HFFc6 (cell line): ENCODE results near the gene RMND1. TPM values are rescaled to one million over a fixed set of nuclear protein-coding genes. Genes with fewer than 3 reads are reported as not detected.

Experiments
- DNase-seq: peaks from one replicate; pipeline ENCODE4 v3.0.0-alpha.2; 2018
- H3K27ac Mint-ChIP-seq: 2 replicates; pipeline ENCODE4 v1.8.0; 2020; ENCODE audit warnings: mild to moderate bottlenecking, mixed read lengths
- H3K27me3 Mint-ChIP-seq: 2 replicates; pipeline ENCODE4 v1.8.0; 2021; ENCODE audit warnings: mild to moderate bottlenecking, moderate library complexity, mixed read lengths; ENCODE audit not compliant: insufficient read depth
- H3K36me3 Mint-ChIP-seq: 2 replicates; pipeline ENCODE4 v1.8.0; 2021; ENCODE audit warnings: low read depth, mixed read lengths
- H3K4me1 Mint-ChIP-seq: 2 replicates; pipeline ENCODE4 v1.8.0; 2020; ENCODE audit warnings: low read depth, mixed read lengths
- H3K4me3 Mint-ChIP-seq: 2 replicates; pipeline ENCODE4 v1.8.0; 2020; ENCODE audit warnings: mild to moderate bottlenecking, moderate library complexity, mixed read lengths
- H3K9me3 Mint-ChIP-seq: 2 replicates; pipeline ENCODE4 v1.8.0; 2020; ENCODE audit warnings: mild to moderate bottlenecking, mixed read lengths
- CTCF ChIP-seq: fragments of 200-600 bp; sonication (generic); IDR thresholded peaks from 2 replicates; pipeline ENCODE4 v1.5.0; 2021; ENCODE audit warnings: antibody characterized with exemption, mild to moderate bottlenecking
- total RNA-seq, 6 experiments: library from RNA; stranded (reverse); fragmentation: NEBNext Ultra II Directional; extraction: Animal tissue kit (Norgen Biotek cat#: 25700); gene quantifications; 2 replicates in 1 of 6; 3 replicates in 5 of 6; pipeline ENCODE4 v1.2.3, GENCODE V29; 2021

The RMND1 gene
- total RNA-seq, 6 experiments from 2014 or later, result 20.6 to 27.5 (median 22.0) TPM

DNA sequence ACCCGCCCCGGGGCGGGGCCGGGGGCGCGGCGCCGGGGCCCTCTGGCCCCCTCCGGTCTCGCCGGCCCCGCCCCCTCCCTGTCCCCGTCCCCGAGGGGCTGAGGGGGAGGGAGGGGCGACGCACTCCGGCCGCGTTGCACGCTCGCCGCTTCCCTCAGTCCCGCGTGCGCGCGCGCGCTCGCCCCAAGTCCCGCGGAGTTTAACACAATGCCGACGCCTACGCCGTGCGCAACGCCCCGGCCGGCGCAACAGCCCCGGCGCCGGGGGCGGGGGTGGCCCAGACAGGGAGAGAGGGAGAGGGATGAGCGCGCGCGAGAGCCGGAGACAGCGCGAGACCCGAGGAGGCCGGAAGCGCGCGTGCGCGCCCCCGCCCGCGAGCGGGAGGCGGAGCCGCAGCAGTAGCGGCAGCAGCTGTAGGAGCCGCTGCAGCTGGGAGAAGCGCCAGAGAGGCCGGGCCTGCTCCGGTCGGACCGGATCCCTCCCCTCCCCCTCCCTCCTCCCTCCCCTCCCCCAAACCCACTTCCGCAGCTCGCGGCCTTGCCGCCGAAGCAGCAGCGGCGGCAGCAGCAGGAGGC is 61.6 kb downstream of the RMND1 start:
- Mint-ChIP-seq H3K27me3 (peaks cover 1% of the 10 kb centered on the region; the same call in 1 of the 2 replicates), H3K9me3 (no peaks in the 10 kb centered on the region), H3K27ac (0 out of 2 replicates have a peak overlapping the region, but pooled peaks have one; percentile 24), H3K4me1 (peaks cover 56% of the 10 kb centered on the region), H3K4me3 (peak overlapping the region; percentile 50), H3K36me3 (peaks cover 13% of the 10 kb centered on the region)
- DNase-seq, result peak; percentile 96
- no peak for TF ChIP-seq CTCF

DNA sequence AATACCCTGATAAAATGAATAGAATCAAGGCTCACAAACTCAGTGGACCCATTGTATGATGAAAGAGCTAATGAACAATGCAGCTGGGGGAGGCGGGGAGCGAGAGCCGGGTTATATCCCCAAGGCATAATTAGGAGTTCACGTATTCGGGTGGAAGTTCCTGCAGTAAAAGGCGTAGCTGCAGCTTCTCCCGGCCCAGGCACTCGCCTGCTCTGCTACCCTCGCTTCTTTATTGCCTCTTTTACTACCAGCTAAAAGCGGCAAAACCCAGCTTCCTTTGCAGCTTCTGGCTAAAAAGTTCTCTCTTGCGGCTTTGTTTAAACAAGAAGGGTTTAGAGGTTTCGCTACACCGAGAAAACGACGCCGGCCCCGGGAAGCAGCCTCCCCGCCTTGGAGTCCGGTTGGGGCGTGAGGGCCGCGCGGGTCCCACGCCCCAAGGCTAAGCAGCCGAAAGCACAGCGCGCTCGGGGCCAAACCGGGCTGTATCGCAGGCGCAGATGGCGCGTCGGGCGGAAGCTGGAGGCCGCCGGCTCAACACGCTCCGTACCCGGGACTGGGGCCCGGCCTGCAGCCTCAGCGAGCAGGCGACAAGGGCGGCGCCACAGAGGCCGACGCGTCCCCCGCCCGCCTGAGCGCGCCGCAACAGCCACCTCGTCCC is 62.2 kb downstream of the RMND1 start:
- Mint-ChIP-seq H3K4me3 (peak overlapping the region; percentile 95), H3K4me1 (peaks cover 53% of the 10 kb centered on the region), H3K27ac (peak overlapping the region; percentile 94), H3K27me3 (peaks cover 1% of the 10 kb centered on the region; the same call in 1 of the 2 replicates), H3K9me3 (no peaks in the 10 kb centered on the region), H3K36me3 (peaks cover 13% of the 10 kb centered on the region)
- DNase-seq, result peak; percentile 74
- no peak for TF ChIP-seq CTCF

DNA sequence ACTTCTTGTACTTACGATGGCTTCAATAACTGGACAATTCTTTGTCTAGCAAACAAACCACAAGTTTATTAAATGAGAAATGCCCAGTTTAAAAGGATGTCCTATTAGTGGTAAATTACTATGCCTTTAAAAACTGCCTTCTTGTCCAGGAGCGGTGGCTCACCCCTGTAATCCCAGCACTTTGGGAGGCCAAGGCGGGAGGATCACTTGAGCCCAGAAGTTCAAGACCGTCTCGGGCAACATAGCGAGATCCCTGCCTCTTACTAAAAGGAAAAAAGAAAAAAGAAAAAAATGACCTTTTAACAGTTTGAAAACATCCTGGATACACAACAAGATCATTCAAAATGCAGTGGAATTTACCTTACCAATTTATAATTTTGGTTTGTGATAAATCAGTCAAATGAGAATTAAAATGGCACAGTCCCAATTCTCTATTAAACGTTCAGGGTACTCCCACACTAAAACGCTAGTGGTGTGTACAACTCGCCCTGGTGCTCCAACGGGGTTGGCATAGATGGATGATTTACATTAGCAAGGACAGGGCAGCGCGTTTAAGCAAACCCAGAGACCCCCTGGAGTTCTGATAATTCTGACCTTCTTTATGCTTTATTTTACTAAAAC is 62.8 kb downstream of the RMND1 start:
- H3K9me3 Mint-ChIP-seq, result no peaks in the 10 kb centered on the region
- H3K4me1 Mint-ChIP-seq, result peaks cover 52% of the 10 kb centered on the region
- H3K4me3 Mint-ChIP-seq, result peak overlapping the region; percentile 95
- H3K27me3 Mint-ChIP-seq, result peaks cover 1% of the 10 kb centered on the region; the same call in 1 of the 2 replicates
- peak overlapping the region; percentile 94 for H3K27ac Mint-ChIP-seq
- DNase-seq, result no peak
- TF ChIP-seq CTCF, result no peak
- H3K36me3 Mint-ChIP-seq, result peaks cover 18% of the 10 kb centered on the region

GRCh38 chr6:151388236-151388635 is 63.7 kb downstream of the RMND1 start:
- Mint-ChIP-seq H3K9me3 (no peaks in the 10 kb centered on the region), H3K27me3 (peaks cover 1% of the 10 kb centered on the region; the same call in 1 of the 2 replicates), H3K4me1 (peaks cover 43% of the 10 kb centered on the region), H3K4me3 (peak overlapping the region; percentile 47), H3K27ac (peak overlapping the region; percentile 61), H3K36me3 (peaks cover 14% of the 10 kb centered on the region)
- TF ChIP-seq CTCF, result no peak
- DNase-seq, result no peak

DNA sequence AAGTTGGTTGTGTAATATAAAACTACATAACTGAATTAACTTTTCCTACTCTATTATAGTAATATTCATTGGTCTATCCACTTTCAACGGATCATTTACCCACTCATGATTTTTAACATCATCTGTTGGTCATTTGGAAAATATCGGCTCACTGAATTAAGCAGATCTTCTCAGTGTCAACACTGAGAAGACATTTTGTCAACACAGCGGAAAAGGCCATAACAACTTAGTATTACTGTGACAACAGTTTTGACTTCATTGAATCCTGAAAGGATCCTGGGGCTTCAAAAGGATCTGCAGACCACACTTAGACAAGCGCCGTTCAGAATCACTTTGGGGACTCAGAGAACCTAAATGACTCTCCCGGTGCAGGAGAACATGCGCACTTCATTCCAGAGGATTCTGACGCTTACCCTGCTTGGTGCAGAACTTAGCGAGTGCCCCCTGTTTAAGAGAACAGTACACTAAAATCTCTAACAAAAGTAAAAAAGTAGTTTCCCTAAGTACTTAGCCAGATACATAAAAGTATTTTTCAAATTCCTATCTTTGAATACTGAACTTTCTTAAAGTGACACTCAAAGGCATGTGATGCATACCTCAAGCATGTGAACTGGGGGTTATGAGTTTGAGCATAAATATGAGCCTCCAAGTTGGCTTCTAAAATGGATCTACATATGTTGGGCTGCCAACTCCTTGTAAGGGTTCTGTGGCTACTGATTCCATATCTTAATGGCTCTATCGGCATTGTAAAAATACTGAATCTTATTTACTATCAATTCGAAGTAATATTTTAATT is 64.6 kb downstream of the RMND1 start:
- peak overlapping the region; percentile 45; the same call in 1 of the 2 replicates for H3K4me3 Mint-ChIP-seq
- H3K36me3 Mint-ChIP-seq, result peaks cover 14% of the 10 kb centered on the region
- H3K4me1 Mint-ChIP-seq, result peaks cover 35% of the 10 kb centered on the region
- no peaks in the 10 kb centered on the region for H3K9me3 Mint-ChIP-seq
- H3K27ac Mint-ChIP-seq, result peak overlapping the region; percentile 61
- no peak for TF ChIP-seq CTCF
- peaks cover 1% of the 10 kb centered on the region for H3K27me3 Mint-ChIP-seq
- peak; percentile 61 for DNase-seq
